Measurements from ENCODE around the gene TMED4. TPM values are rescaled to one million over a fixed set of nuclear protein-coding genes. Genes with fewer than 3 reads are reported as not detected.

Gene TMED4
- polyA plus RNA-seq, 10 donors: 64.5 to 107 (median 83.2) TPM

Other genes with a start within 250 kb of the TMED4 start
- gene NUDCD3, start 91.6 kb downstream of the TMED4 start, polyA plus RNA-seq (ENCODE audit: insufficient read length in 10 of 10): 10 to 100 TPM; 56.4 to 82.5 (median 70.5) TPM
- under 1 TPM; 0.04 to 0.33 (median 0.11) TPM for gene NPC1L1, start 40.9 kb downstream of the TMED4 start, polyA plus RNA-seq (ENCODE audit: insufficient read length in 10 of 10)
- 10 to 100 TPM; 43.4 to 64.4 (median 48.4) TPM for gene DDX56, start 8.3 kb downstream of the TMED4 start, polyA plus RNA-seq (ENCODE audit: insufficient read length in 10 of 10)
- 10 to 100 TPM; 51.6 to 69.4 (median 63.6) TPM for gene OGDH, start 24.4 kb upstream of the TMED4 start, polyA plus RNA-seq (ENCODE audit: insufficient read length in 10 of 10)
- gene ZMIZ2, start 166.6 kb upstream of the TMED4 start, polyA plus RNA-seq (ENCODE audit: insufficient read length in 10 of 10): 10 to 100 TPM; 22.8 to 48.5 (median 34.0) TPM
- 1,000 to 10,000 TPM in 1 of 10 donors, 100 to 1,000 TPM in 9; 727 to 1,030 (median 805) TPM for gene PPIA, start 214.4 kb upstream of the TMED4 start, polyA plus RNA-seq (ENCODE audit: insufficient read length in 10 of 10)